GM18867 (cell line): ENCODE data around the gene UCHL1.
"Not testable (repeated sequence)": the region's sequence is repeated elsewhere in the genome, so short reads cannot be mapped to it uniquely, and the experiment has no call there.

Experiments used
- ATAC-seq: cut with Tn5 transposase; IDR thresholded peaks from one replicate; pipeline ENCODE4 v1.9.1; 2021; ENCODE audit warnings: mild to moderate bottlenecking, moderate library complexity; ENCODE audit not compliant: unreplicated experiment

Gene UCHL1

GRCh38 chr4:41287852-41288251 is 31.1 kb downstream of the UCHL1 start:
- ATAC-seq, result no peak

GRCh38 chr4:41288254-41288653 is 31.5 kb downstream of the UCHL1 start:
- no peak for ATAC-seq

DNA sequence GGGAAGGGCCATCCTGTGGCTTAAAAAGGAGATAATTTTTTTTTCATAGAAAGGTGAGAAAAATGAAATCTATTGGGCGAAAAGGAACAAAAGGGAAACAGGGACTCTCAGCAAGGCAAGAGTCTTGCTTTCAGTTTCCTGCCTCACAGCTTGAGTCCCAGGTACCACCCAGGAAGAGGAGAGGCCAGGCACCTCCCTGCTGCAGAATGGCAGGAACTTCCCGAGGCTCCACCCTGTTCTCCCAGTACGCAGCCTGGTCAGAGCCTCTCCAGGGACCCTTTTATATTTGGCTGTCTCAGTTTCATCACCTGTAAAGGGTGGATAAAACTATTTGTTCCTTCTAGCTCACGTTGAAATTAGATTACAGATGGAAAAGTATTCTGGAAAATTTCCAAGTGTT is 33.8 kb downstream of the UCHL1 start:
- no peak for ATAC-seq

DNA sequence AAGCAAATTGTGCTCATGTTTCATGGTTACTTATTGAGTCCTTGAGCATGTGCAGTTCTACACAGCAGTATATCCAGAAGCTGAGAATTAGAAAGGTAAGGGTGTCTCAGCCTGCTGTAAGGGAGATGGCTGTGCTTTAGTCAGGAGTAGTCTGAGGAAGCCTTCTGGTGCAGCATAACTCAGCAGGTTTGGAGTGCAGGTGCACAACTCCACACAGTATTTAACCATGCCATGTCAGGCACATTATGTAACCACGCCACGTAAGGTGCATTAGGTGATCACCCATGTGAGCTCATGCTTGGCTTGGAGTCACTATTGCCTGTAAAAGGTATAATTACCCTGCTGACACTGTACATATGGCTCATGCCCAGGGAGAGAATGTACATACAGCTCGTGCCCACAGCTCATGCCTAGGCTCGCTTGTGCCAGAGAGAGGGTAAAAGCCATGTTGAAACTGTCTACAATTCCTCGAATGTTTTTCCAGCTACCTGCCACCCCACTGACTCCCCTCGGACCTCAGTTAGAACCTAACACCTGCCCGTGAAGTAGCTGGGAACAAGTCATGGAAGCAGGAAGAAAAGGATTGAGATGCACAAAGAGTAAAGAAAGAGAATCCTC is 37.8 kb downstream of the UCHL1 start:
- ATAC-seq, result no peak

DNA sequence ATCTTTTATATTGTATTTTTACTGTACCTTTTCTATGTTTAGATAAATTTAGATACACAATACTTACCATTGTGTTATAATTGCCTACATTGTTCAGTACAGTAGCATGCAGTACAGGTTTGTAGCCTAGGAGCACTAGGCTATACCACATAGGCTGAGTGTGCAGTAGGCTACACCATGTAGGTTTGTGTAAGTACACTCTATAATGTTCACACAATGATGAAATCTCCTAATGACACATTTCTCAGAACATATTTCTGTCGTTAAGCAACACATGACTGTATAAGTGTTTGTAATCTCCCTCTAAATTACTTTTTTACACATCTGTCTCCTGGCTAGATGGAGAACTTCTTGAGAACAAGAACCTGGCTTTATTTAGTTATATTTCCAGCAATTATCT is 40.3 kb downstream of the UCHL1 start:
- ATAC-seq, result no peak

GRCh38 chr4:41297832-41298231 is 41.1 kb downstream of the UCHL1 start:
- no peak for ATAC-seq

GRCh38 chr4:41299486-41299885 is 42.8 kb downstream of the UCHL1 start:
- no peak for ATAC-seq

GRCh38 chr4:41301137-41301536 is 44.4 kb downstream of the UCHL1 start:
- no peak for ATAC-seq

DNA sequence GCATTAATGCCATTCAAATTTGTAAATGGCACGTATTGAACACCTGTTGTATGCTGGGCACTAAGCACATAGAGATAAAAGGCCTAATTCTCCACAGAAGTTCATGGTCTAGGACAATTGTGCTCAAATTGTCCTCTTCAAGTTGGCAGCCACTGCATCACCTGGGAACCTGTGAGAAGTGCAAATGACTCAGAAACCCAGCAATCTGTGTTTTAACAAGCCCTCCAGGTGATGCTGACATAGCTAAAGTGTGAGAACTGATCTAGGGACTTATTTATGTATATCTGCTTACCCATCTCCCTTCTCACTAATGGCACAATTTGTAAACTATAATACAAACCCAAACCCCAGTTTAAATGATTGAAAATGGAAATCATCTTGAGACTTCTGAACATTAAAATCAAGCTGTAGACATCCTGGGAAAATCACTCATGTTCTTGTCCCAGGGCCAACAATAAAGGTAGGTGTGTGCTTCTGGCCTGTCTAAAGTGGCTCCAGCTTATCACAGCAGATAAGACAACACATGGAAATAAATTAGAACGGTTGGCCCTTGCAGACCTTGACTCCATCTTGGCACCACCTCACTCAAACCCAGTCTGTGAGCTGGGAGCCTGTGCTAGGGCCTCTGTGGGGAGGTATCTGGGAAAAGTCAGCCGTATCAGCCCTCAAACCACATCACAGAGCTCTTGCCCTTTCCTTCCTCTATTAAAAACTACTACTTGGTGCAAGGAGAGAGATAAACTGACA is 46.8 kb downstream of the UCHL1 start:
- ATAC-seq, result no peak

DNA sequence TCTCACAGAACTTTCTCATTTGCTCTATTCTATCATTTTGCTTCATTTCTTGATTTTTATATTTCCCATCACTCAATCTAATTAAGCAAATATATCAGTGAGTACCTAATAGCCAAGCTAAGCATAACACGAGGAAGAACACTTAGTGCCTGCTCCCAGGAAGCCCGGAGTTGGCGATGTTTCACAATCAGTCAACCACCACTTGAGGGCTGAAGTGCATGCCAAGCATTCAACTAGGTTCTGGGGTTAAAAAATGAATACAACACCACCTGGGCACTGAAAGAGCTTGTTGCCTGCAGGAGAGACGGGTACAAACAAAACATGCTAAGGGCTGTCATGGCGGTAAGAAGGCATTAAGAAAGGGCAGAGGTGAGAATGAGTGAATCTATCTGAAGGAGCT is 47.5 kb downstream of the UCHL1 start:
- ATAC-seq, result no peak

DNA sequence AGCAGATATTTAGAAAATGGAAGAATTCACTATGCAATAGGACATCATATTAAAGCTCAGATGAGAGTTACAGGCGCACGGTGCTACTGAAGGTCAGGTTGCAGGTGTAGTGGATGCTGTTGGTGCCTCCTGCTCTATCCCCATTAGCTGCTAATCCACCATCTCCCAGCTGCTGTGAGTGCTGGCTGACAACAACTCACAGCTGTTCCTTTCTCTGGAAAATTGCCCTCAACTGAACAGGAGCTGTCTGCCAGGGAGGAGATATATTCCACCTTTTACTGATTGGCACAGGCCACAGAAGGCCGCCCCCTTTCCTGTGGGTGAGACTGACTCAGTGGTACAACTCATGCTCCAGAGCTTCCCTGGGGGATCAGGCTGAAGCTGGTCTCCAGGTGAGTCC is 48.7 kb downstream of the UCHL1 start:
- no peak for ATAC-seq

DNA sequence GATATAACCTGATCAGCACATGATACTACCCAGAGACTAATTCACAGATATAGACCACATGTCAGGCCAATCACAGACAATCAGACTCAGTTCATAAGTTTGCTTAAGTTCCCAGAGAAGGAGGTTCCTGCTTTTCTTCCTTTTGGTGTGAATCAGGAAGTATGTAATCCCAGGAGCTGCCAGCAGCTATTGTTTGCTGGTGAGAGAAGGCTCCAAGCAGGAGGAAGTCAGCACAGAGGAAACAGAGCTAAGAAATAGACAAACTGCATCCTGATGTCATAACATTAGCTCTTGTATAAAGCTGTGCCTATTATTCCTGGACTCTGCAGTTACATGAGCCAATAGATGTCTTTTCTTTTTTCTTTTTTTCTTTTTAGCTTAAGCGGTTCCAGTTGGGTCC is 50.9 kb downstream of the UCHL1 start:
- ATAC-seq, result no peak

GRCh38 chr4:41308398-41308797 is 51.7 kb downstream of the UCHL1 start:
- ATAC-seq, result no peak

- not testable (repeated sequence) for ATAC-seq
These were observed 58.7 kb downstream of the UCHL1 start for GRCh38 chr4:41315426-41315825.

DNA sequence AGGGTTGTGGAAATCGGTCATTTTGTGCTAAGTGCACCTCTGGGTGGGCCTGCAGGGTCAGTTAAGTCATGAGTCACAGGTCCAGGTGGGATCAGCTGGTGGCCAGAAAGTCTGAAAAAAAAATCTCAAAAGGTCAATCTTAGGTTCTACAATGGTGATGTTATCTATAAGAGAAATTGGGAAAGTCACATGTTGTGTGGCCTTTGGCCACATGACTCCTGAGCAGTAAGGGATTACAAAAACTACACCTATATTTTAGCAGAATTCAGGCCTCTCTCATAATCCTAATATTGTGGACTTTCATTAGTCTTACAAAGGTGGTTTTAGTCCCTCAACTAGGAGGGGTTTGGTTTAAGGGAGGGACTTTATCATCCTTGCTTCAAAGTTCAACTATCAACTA is 59.1 kb downstream of the UCHL1 start:
- no peak for ATAC-seq
